HG03571 (cell line): ENCODE measurements around the gene SPATA2L.

ENCODE experiments used
- ATAC-seq: cut with Tn5 transposase; IDR thresholded peaks from one replicate; pipeline ENCODE4 v1.9.1; 2021; ENCODE audit not compliant: unreplicated experiment

Gene SPATA2L

GRCh38 chr16:89729863-89730593 lies 28.5 kb upstream of the SPATA2L start:
- ATAC-seq = no peak

GRCh38 chr16:89729293-89729692 lies 27.8 kb upstream of the SPATA2L start:
- ATAC-seq = no peak

GRCh38 chr16:89727406-89728120 lies 26.1 kb upstream of the SPATA2L start:
- ATAC-seq = no peak

GRCh38 chr16:89723279-89724250 lies 22.1 kb upstream of the SPATA2L start:
- ATAC-seq = no peak

- ATAC-seq = no peak
These were observed 21.1 kb upstream of the SPATA2L start for GRCh38 chr16:89722392-89723278.

GRCh38 chr16:89721546-89722391 lies 20.3 kb upstream of the SPATA2L start:
- ATAC-seq = no peak

GRCh38 chr16:89720813-89721545 lies 19.5 kb upstream of the SPATA2L start, which contains the start of the genes VPS9D1 and ZNF276:
Gene VPS9D1, minus strand, starts transcription at chr16:89720898. Its CDS starts 37 bp downstream, at chr16:89720861.
Gene ZNF276, plus strand, starts transcription at chr16:89721537. Its CDS starts 104 bp downstream, at chr16:89721641.
- no peak for ATAC-seq

GRCh38 chr16:89720551-89720812 lies 19.0 kb upstream of the SPATA2L start:
- ATAC-seq = no peak

- ATAC-seq = no peak
These were observed 16.4 kb upstream of the SPATA2L start for GRCh38 chr16:89717688-89718505.

- ATAC-seq = no peak
These were observed 15.6 kb upstream of the SPATA2L start for GRCh38 chr16:89716916-89717687.

GRCh38 chr16:89716493-89716892 lies 15.0 kb upstream of the SPATA2L start:
- ATAC-seq = no peak

GRCh38 chr16:89712274-89712781 lies 10.8 kb upstream of the SPATA2L start:
- no peak for ATAC-seq

- ATAC-seq = no peak
These were observed 10.2 kb upstream of the SPATA2L start for GRCh38 chr16:89711601-89712273.

GRCh38 chr16:89710709-89711564 lies 9.4 kb upstream of the SPATA2L start:
- ATAC-seq = no peak

- no peak for ATAC-seq
These were observed 8.4 kb upstream of the SPATA2L start for GRCh38 chr16:89709716-89710432.
